HG02623 (cell line): ENCODE measurements around the gene GLI3.

Experiments
- ATAC-seq: cut with Tn5 transposase; IDR thresholded peaks from one replicate; pipeline ENCODE4 v1.9.1; 2021; ENCODE audit warnings: moderate library complexity; ENCODE audit not compliant: unreplicated experiment

GLI3 gene

GRCh38 chr7:42145539-42145938 lies 91.5 kb downstream of the GLI3 start:
- ATAC-seq: no peak

DNA sequence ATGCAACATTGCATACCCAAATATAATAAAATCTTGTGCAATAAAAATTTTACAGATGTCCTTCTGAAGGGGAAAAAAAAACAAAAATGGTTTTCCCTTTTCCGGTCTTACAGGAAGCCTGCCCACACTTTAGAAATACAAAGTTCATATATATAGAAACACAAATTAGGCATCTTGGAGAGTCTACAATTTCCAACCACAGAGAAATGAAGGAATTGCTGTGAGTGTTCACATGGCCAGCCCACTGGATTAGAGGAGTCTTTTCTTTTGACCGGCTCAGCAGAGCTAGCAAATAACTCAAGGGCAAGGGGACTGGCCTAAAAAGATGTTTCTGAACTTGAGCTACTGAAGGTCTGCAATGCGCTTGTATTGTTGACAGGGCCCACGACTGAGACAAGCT lies 92.4 kb downstream of the GLI3 start:
- no peak for ATAC-seq

DNA sequence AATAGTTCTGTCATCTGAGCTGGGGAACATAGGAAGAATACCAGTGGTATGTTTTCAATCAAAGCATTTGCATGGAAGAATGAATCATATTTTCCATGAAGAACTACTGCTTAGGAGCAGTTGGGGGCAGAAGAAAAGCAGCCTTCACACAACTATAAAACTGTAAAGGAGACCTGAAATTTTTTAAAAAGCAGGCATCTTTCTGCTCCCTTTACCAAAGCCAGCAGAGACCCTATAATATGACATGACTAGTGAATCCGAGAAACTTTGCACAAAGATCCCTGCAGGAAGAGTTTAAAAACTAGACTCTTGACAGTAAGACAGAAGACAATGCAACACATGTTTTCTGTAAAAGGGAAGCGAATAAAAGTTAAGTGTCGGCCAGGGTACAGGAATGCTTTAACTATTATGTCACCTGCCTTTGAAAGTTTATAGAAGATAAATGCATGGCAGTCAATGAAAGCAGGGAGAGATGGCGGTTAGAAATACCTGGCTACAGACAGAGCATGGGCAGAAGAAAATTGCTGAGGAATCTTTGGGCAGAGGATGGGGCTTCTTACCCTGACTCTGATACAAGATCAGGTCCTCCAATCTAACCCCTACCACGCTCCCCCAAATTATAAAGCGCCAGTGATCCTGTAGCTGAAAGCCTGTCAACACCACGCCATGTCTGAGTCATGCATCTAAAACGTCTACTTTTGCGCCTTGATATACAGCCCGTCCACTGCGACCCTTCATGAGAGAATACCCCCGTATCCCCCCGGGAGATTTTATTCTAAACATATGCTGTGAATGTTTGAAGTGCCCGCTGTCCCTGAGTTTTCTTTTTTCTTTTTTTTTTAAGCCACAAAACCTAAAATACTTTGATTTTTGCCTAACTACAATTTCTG lies 93.1 kb downstream of the GLI3 start:
- no peak for ATAC-seq

DNA sequence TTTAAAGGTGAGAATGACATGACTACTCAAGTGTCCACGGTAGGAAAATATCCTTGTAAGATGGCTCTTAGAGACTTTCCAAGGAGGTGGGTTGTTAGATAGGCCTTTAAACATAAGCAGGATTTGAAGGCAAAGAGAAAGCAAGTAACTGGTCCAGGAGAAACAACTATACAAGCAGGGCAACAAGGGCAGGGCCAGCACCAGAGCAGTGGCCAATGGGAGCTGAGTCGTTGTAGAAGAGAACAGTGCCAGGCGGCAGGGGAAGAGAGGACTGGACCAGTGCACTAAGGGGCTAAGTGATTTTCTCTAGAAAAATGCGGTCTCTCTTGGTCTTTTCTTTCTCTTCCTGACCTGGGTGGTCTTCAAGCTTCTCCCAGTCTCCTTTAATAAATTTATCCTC lies 94.9 kb downstream of the GLI3 start:
- no peak for ATAC-seq

- no peak for ATAC-seq
Measured at GRCh38 chr7:42139751-42140150, 97.3 kb downstream of the GLI3 start.

- ATAC-seq: no peak
Measured at GRCh38 chr7:42138691-42139090, 98.3 kb downstream of the GLI3 start.

DNA sequence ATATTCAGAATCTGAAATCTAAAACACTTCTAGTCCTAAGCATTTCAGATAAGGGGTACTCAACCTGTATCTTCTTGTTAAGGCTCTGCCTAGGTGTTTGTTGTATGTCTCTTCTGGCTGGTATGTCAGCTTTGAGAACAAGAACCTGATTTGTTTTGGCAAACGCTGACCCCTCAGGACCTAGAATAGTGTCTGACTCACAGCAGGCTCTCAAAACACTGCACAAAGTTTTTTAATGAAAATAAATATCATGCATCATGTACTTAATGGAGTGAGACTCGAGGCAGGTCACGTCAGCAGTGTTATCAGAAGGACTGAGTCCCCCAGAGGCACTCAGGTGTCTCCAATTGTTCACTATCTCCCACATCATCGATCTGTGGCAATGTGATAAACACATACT lies 99.1 kb downstream of the GLI3 start:
- no peak for ATAC-seq

DNA sequence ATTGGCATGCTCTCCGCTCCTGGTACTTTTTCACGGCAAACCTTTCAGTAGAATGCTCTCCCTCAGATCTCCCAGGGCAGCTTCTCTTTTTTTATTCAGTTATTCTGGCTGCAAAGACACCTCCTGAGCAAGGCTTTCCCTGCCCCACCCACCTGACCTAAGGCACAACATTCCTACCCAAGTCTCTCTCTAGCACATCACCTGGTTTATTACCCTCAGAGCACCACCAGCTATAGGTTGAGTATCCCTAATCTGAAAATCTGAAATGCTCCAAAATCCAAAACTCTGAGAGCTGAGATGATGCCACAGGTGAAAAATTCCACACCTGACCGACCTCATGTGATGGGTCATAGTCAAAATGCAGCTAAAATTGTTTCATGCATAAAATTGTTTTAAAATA lies 99.6 kb downstream of the GLI3 start:
- no peak for ATAC-seq

- ATAC-seq: no peak
Measured at GRCh38 chr7:42135728-42136127, 101.3 kb downstream of the GLI3 start.

- no peak for ATAC-seq
Measured at GRCh38 chr7:42134276-42134876, 102.6 kb downstream of the GLI3 start.

DNA sequence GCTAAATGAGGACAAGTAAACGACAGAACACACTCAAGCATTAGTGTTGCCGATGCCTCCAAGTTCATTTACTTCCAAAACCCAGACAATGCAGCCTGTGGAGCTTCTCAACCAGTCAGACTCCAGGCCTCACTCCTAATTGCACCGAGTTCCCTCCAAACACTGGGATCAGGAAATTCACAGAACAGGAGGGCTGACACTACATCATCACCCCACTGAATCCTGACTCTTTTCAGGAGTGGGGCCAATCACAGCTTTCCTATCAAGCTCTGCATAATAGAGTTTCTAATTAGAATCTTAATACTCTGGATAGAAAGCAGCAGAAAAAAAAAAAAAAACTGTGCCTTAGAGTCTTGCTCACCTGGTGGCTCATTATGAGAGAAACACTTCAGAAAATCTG lies 103.7 kb downstream of the GLI3 start:
- ATAC-seq: no peak

GRCh38 chr7:42128703-42129102 lies 108.3 kb downstream of the GLI3 start:
- ATAC-seq: no peak

GRCh38 chr7:42127232-42127622 lies 109.8 kb downstream of the GLI3 start:
- ATAC-seq: no peak

DNA sequence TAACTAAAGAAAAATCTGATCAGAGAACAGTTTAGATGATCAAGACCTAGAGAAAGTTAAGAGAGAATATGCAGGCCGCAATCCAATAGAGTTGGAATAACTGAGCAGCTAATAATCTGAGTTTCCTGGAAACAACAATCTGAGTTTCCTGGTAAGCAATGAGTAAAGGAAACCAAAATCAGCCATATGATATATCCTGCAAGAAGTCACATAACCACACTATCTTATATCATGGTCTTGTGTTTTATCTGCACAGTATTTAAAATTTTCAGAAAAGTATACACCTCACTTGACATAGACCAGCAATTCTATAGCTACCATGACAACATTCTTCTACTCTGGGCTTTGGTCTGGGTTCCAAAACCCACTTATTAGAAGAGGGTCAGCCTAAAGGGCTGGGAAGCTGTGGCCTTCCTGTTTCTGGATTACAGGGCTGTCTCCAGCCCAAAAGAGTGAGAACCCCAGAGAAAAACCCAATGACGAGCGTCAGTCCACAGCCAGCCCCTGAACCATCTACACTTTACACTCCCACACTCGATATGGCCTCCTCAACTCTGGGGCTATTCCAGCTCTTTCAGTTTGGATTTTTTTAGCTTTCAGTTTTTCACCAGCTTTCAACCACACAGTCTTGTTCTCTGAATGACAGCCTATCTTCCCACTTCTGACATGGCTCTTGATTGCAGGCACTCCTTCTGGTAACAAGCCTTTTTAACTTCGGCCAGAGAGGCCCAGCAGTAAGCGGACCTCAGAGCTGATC lies 110.4 kb downstream of the GLI3 start:
- ATAC-seq: no peak

DNA sequence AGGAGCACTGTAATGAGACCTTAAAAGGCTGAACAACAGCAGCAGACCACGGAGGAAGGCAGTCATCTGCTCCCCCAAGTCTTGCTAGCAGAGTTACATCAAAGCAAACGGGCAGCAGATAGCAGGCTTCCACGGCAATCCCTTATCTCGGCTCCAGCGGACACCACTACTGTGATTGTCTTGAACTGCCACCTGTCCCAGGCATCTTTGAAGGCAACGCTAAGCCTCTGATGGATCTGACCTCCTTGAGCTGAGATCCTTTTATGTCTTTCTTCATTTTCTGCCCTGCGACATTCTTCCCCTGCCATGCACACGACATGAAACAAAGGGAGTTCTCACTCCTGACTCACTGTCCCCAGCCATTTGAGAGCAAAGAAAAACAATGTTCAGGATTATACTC lies 111.7 kb downstream of the GLI3 start:
- no peak for ATAC-seq

DNA sequence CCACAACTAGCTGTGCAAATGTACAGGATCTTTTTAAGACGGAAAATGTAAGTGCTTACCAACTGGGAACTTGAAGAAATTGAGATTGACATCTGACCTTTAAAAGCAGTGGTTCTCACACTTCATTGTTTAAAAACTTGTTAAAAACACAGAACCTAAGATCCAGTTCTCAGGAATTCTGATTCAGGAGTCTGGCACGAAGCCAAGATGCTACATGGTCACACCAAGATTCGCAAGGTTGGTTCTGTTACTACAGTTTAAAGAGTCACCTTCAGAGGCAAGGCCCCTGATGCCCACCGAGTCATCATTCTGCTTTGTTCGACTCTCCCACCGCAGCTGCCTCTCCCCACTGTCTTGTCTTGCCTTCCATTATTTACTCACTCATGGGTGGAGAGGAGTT lies 113.3 kb downstream of the GLI3 start:
- no peak for ATAC-seq

DNA sequence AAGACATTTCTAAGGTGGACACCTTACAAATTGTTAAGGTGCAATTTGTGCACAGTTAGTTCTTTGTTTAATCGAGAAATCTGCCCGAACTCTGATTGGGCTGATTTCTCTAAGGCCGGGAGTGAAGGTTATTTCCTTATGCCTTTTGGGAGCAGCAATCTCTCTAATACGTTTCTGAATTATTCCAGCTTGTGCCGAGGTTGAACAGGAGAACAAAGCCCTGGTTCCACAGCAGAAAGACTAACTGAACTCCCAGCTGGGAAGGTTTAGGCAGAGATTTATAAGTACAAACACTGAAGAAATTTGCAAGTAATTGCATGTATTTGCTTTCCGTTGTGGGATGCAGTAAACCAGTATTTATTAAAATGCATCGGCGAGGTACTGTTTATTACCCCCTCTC lies 116.8 kb downstream of the GLI3 start:
- no peak for ATAC-seq

- ATAC-seq: no peak
Measured at GRCh38 chr7:42117201-42117600, 119.8 kb downstream of the GLI3 start.

- ATAC-seq: no peak
Measured at GRCh38 chr7:42115795-42116194, 121.2 kb downstream of the GLI3 start.

DNA sequence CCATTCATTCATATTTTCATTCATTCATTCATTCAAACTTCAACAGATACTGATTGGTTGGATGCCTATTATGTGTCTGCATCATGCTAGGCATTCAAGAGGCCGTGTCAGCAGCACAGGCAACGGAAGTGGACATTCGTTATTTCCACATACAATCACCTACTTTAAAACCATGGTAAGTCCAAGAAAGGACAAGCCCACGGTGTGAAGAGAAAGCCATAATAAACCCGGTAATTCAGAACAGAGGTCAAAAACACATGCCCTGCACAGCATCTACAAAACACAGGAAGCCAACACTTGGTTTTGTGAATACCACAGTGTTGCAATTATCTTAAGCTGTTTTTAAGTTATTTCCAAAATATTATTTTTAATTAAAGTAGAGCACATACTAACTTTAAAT lies 126.7 kb downstream of the GLI3 start:
- no peak for ATAC-seq

GRCh38 chr7:42108803-42109528 lies 128.0 kb downstream of the GLI3 start:
- ATAC-seq: no peak
